HEK293 (cell line): ENCODE measurements around the gene DPT.

ENCODE experiments used
- CTCF ChIA-PET: fragments of 350-600 bp; formaldehyde crosslinking; extraction: SDS; loops from one replicate; lab custom pipeline; 2021; ENCODE audit warnings: antibody characterized with exemption; lab: Yijun Ruan, JAX
- POLR2A ChIA-PET: fragments of 300-600 bp; formaldehyde crosslinking; extraction: SDS; loops from one replicate; lab custom pipeline; 2020; ENCODE audit warnings: antibody characterized with exemption, inconsistent platforms; lab: Yijun Ruan, JAX
- H3K27ac ChIP-seq: fragments of 200-500 bp; sonication (Bioruptor generic); 2 replicates; pipeline ENCODE4 v1.5.1; 2014; ENCODE audit warnings: low read depth, low read length, control low read depth, inconsistent platforms; ENCODE audit errors: extremely low read depth
- H3K36me3 ChIP-seq, 2 experiments: fragments of 200-500 bp in 1 of 2; sonication (Bioruptor generic) in 1 of 2; 1 replicate in 1 of 2; 2 replicates in 1 of 2; pipeline ENCODE4 v1.5.1; 2014 to 2017; ENCODE audit warnings: inconsistent platforms in 2 of 2, low read length in 2 of 2; ENCODE audit not compliant: control insufficient read depth in 2 of 2, insufficient read depth in 1 of 2
- H3K4me1 ChIP-seq: fragments of 200-500 bp; sonication (Bioruptor generic); 2 replicates; pipeline ENCODE4 v1.5.1; 2014; ENCODE audit warnings: mild to moderate bottlenecking, low read length, inconsistent platforms; ENCODE audit not compliant: control insufficient read depth, insufficient read depth
- H3K4me3 ChIP-seq: 2 replicates; pipeline ENCODE4 v1.5.1; 2011; ENCODE audit warnings: low read depth, mild to moderate bottlenecking, control low read depth, low read length, moderate library complexity
- H3K9me3 ChIP-seq: fragments of 200-500 bp; sonication (Bioruptor generic); 2 replicates; pipeline ENCODE4 v1.5.1; 2014; ENCODE audit warnings: low read depth, low read length, inconsistent platforms; ENCODE audit not compliant: control insufficient read depth, insufficient read depth
- AEBP2 ChIP-seq: fragments of 450-650 bp; formaldehyde crosslinking; IDR thresholded peaks from 2 replicates; pipeline ENCODE4 v1.5.1; 2016; ENCODE audit warnings: missing biosample characterization, missing genetic modification characterization, borderline replicate concordance
- BCL11A ChIP-seq: fragments of 450-650 bp; formaldehyde crosslinking; IDR thresholded peaks from 2 replicates; pipeline ENCODE4 v1.5.1; 2016; ENCODE audit warnings: low read depth, missing biosample characterization, missing genetic modification characterization
- INSM2 ChIP-seq: fragments of 450-650 bp; formaldehyde crosslinking; IDR thresholded peaks from 2 replicates; pipeline ENCODE4 v1.5.1; 2016; ENCODE audit warnings: missing biosample characterization, missing genetic modification characterization
- KLF9 ChIP-seq: fragments of 450-650 bp; formaldehyde crosslinking; IDR thresholded peaks from 2 replicates; pipeline ENCODE4 v1.5.1; 2016; ENCODE audit warnings: missing biosample characterization, missing genetic modification characterization, low read depth
- PRDM1 ChIP-seq: fragments of 450-650 bp; formaldehyde crosslinking; IDR thresholded peaks from 2 replicates; pipeline ENCODE4; 2016; ENCODE audit warnings: missing biosample characterization, missing genetic modification characterization
- REPIN1 ChIP-seq: fragments of 450-650 bp; formaldehyde crosslinking; IDR thresholded peaks from 2 replicates; pipeline ENCODE4 v1.5.1; 2017; ENCODE audit warnings: missing biosample characterization, missing genetic modification characterization, low read depth
- SCRT1 ChIP-seq: fragments of 450-650 bp; formaldehyde crosslinking; IDR thresholded peaks from 2 replicates; pipeline ENCODE4 v1.5.1; 2016; ENCODE audit warnings: missing biosample characterization, missing genetic modification characterization, borderline replicate concordance
- SCRT2 ChIP-seq: fragments of 450-650 bp; formaldehyde crosslinking; IDR thresholded peaks from 2 replicates; pipeline ENCODE4 v1.5.1; 2016; ENCODE audit warnings: missing biosample characterization, missing genetic modification characterization
- ZBTB20 ChIP-seq: fragments of 450-650 bp; formaldehyde crosslinking; IDR thresholded peaks from 2 replicates; pipeline ENCODE4 v1.5.1; 2016; ENCODE audit warnings: missing biosample characterization, missing genetic modification characterization
- ZBTB44 ChIP-seq: fragments of 450-650 bp; IDR thresholded peaks from 2 replicates; pipeline ENCODE4 v1.5.1; 2018; ENCODE audit warnings: missing biosample characterization, mild to moderate bottlenecking, missing genetic modification characterization
- ZEB2 ChIP-seq: fragments of 450-650 bp; formaldehyde crosslinking; IDR thresholded peaks from 2 replicates; pipeline ENCODE4 v1.5.1; 2016; ENCODE audit warnings: missing biosample characterization, missing genetic modification characterization
- ZFHX2 ChIP-seq: fragments of 450-650 bp; formaldehyde crosslinking; conservative IDR thresholded peaks from 2 replicates; pipeline ENCODE4 v1.5.1; 2016; ENCODE audit warnings: missing biosample characterization, missing genetic modification characterization
- ZIC2 ChIP-seq: fragments of 450-650 bp; formaldehyde crosslinking; IDR thresholded peaks from 2 replicates; pipeline ENCODE4 v1.5.1; 2016; ENCODE audit warnings: missing biosample characterization, missing genetic modification characterization
- ZNF133 ChIP-seq: fragments of 450-650 bp; formaldehyde crosslinking; IDR thresholded peaks from 2 replicates; pipeline ENCODE4 v1.5.1; 2016; ENCODE audit warnings: missing biosample characterization, missing genetic modification characterization
- ZNF146 ChIP-seq: fragments of 450-650 bp; formaldehyde crosslinking; IDR thresholded peaks from 2 replicates; pipeline ENCODE4 v1.5.1; 2016; ENCODE audit warnings: missing biosample characterization, missing genetic modification characterization
- ZNF202 ChIP-seq: fragments of 450-650 bp; formaldehyde crosslinking; IDR thresholded peaks from 2 replicates; pipeline ENCODE4 v1.5.1; 2016; ENCODE audit warnings: missing biosample characterization, missing genetic modification characterization, borderline replicate concordance
- ZNF302 ChIP-seq: fragments of 450-650 bp; formaldehyde crosslinking; IDR thresholded peaks from 2 replicates; pipeline ENCODE4 v1.5.1; 2016; ENCODE audit warnings: missing biosample characterization, missing genetic modification characterization, low read depth
- ZNF394 ChIP-seq: fragments of 450-650 bp; formaldehyde crosslinking; IDR thresholded peaks from 2 replicates; pipeline ENCODE4 v1.5.1; 2016; ENCODE audit warnings: missing biosample characterization, missing genetic modification characterization, mild to moderate bottlenecking, moderate library complexity, borderline replicate concordance
- ZNF473 ChIP-seq: fragments of 450-650 bp; formaldehyde crosslinking; IDR thresholded peaks from 2 replicates; pipeline ENCODE4 v1.5.1; 2017; ENCODE audit warnings: missing biosample characterization, missing genetic modification characterization
- ZNF549 ChIP-seq: fragments of 450-650 bp; IDR thresholded peaks from 2 replicates; pipeline ENCODE4 v1.5.1; 2018; ENCODE audit warnings: missing biosample characterization, missing genetic modification characterization, mild to moderate bottlenecking, inconsistent platforms, moderate library complexity
- ZNF558 ChIP-seq: fragments of 450-650 bp; formaldehyde crosslinking; IDR thresholded peaks from 2 replicates; pipeline ENCODE4 v1.5.1; 2016; ENCODE audit warnings: missing biosample characterization, missing genetic modification characterization
- ZNF561 ChIP-seq: fragments of 450-650 bp; IDR thresholded peaks from 2 replicates; pipeline ENCODE4 v1.5.1; 2018; ENCODE audit warnings: missing biosample characterization, missing genetic modification characterization, borderline replicate concordance
- ZNF664 ChIP-seq: fragments of 450-650 bp; formaldehyde crosslinking; IDR thresholded peaks from 2 replicates; pipeline ENCODE4 v1.5.1; 2016; ENCODE audit warnings: missing biosample characterization, missing genetic modification characterization
- ZNF670 ChIP-seq: fragments of 450-650 bp; formaldehyde crosslinking; IDR thresholded peaks from 2 replicates; pipeline ENCODE4 v1.5.1; 2016; ENCODE audit warnings: missing biosample characterization, missing genetic modification characterization, low read depth
- ZNF692 ChIP-seq: fragments of 450-650 bp; formaldehyde crosslinking; IDR thresholded peaks from 2 replicates; pipeline ENCODE4 v1.5.1; 2016; ENCODE audit warnings: missing biosample characterization, missing genetic modification characterization
- ZNF768 ChIP-seq: fragments of 450-650 bp; formaldehyde crosslinking; IDR thresholded peaks from 2 replicates; pipeline ENCODE4 v1.5.1; 2018; ENCODE audit warnings: missing biosample characterization, mild to moderate bottlenecking, missing genetic modification characterization
- ZNF830 ChIP-seq: fragments of 450-650 bp; IDR thresholded peaks from 2 replicates; pipeline ENCODE4 v1.5.0; 2018; ENCODE audit warnings: missing biosample characterization, missing genetic modification characterization, low read depth, mild to moderate bottlenecking, moderate library complexity

The DPT gene

GRCh38 chr1:168732736-168733135, 3.7 kb upstream of the DPT start:
- CTCF ChIA-PET, result no interaction called here
- POLR2A ChIA-PET, result no interaction called here
- no peaks in the 10 kb centered on the region for H3K4me1 ChIP-seq
- TF ChIP-seq ZNF768 (tag by site-specific recombination) (no peak), ZIC2 (no peak), KLF9 (tag by site-specific recombination) (no peak), ZNF692 (no peak), ZNF549 (no peak), ZBTB20 (tag by site-specific recombination) (peak; percentile 45; the same call in 1 of the 2 replicates), ZNF558 (no peak), ZEB2 (tag by site-specific recombination) (no peak)
- H3K4me3 ChIP-seq, result no peak overlapping the region
- H3K9me3 ChIP-seq, result no peaks in the 10 kb centered on the region
- H3K36me3 ChIP-seq, result no peaks in the 10 kb centered on the region
- H3K27ac ChIP-seq, result no peak overlapping the region

- TF ChIP-seq ZNF561 (tag by site-specific recombination) (no peak), REPIN1 (no peak), ZNF202 (no peak), ZFHX2 (tag by site-specific recombination) (no peak), SCRT2 (peak; percentile 58; the same call in 1 of the 2 replicates)
- no peaks in the 10 kb centered on the region for H3K36me3 ChIP-seq
- CTCF ChIA-PET, result interaction anchor here (0.7 kb wide), 1 partner anchor 617 kb away, joined by 3 read pairs; no protein-coding TSS in a partner anchor
- H3K27ac ChIP-seq, result no peak overlapping the region
- H3K4me1 ChIP-seq, result no peaks in the 10 kb centered on the region
- no peaks in the 10 kb centered on the region for H3K9me3 ChIP-seq
- H3K4me3 ChIP-seq, result no peak overlapping the region
- POLR2A ChIA-PET, result no interaction called here
Observed at GRCh38 chr1:168731244-168731953, 2.4 kb upstream of the DPT start.

GRCh38 chr1:168729405-168729802, 398 bp upstream of the DPT start:
- Histone ChIP-seq H3K36me3 (no peaks in the 10 kb centered on the region), H3K9me3 (no peaks in the 10 kb centered on the region), H3K4me3 (no peak overlapping the region), H3K27ac (no peak overlapping the region), H3K4me1 (no peaks in the 10 kb centered on the region)
- ChIA-PET POLR2A (no interaction called here), CTCF (interaction anchor here (0.6 kb wide), 1 partner anchor 126 kb away, joined by 3 read pairs; no protein-coding TSS in a partner anchor)
- no peak for TF ChIP-seq ZNF133
- no peak for TF ChIP-seq ZNF473
- no peak for TF ChIP-seq ZFHX2 (tag by site-specific recombination)
- TF ChIP-seq PRDM1 (tag by site-specific recombination), result no peak
- TF ChIP-seq BCL11A (tag by site-specific recombination), result no peak
- no peak for TF ChIP-seq INSM2 (tag by site-specific recombination)
- TF ChIP-seq AEBP2 (tag by site-specific recombination), result no peak
- no peak for TF ChIP-seq ZNF146 (tag by site-specific recombination)
- TF ChIP-seq ZNF302 (tag by site-specific recombination), result no peak
- TF ChIP-seq ZNF664 (tag by site-specific recombination), result no peak
- TF ChIP-seq ZNF670 (tag by site-specific recombination), result no peak
- TF ChIP-seq ZNF830, result no peak
- no peak for TF ChIP-seq ZBTB44 (tag by site-specific recombination)
- no peak for TF ChIP-seq SCRT1
- no peak for TF ChIP-seq ZNF394 (tag by site-specific recombination)
